Esophagus (tissue), 2 donors: ENCODE measurements around the gene NKD2. TPM values are rescaled to one million over a fixed set of nuclear protein-coding genes. Genes with fewer than 3 reads are reported as not detected.
A peak's percentile ranks its signal among the peaks of the same experiment; 100 is the strongest.

ENCODE experiments used
- H3K27ac ChIP-seq, 2 donors: one replicate each; pipeline ENCODE4 v1.5.1; 2013; ENCODE audit warnings: low read depth in 2 of 2, mild to moderate bottlenecking in 2 of 2, inconsistent platforms in 1 of 2, low read length in 1 of 2, moderate library complexity in 1 of 2
- H3K27me3 ChIP-seq, 2 donors: one replicate each; pipeline ENCODE4 v1.6.1; 2013; ENCODE audit warnings: low read length in 2 of 2, control low read depth in 1 of 2, mild to moderate bottlenecking in 1 of 2; ENCODE audit not compliant: insufficient read depth in 2 of 2, control insufficient read depth in 1 of 2
- H3K36me3 ChIP-seq, 2 donors: one replicate each; pipeline ENCODE4 v1.6.1; 2013; ENCODE audit warnings: low read length in 1 of 2; ENCODE audit not compliant: control insufficient read depth in 2 of 2, insufficient read depth in 2 of 2
- H3K4me1 ChIP-seq, 2 donors: one replicate each; pipeline ENCODE4 v1.6.1; 2013; ENCODE audit warnings: low read length in 1 of 2; ENCODE audit not compliant: control insufficient read depth in 2 of 2, insufficient read depth in 2 of 2
- H3K4me3 ChIP-seq, 2 donors: one replicate each; pipeline ENCODE4 v1.5.1; 2013; ENCODE audit warnings: low read length in 2 of 2, mild to moderate bottlenecking in 2 of 2, low read depth in 1 of 2, moderate library complexity in 1 of 2
- H3K9me3 ChIP-seq, 2 donors: one replicate each; pipeline ENCODE4 v1.6.1; 2013; ENCODE audit warnings: mild to moderate bottlenecking in 2 of 2, low read depth in 1 of 2, low read length in 1 of 2, moderate library complexity in 1 of 2; ENCODE audit not compliant: control insufficient read depth in 2 of 2, insufficient read depth in 1 of 2
- WGBS, 2 donors: extraction: QIAGEN DNeasy Blood & Tissue Kit; methylation state at CpG; one replicate each; pipeline ENCODE4 v1.1.7; 2013; 5-methylcytosine and 5-hydroxymethylcytosine counted together
- polyA plus RNA-seq, 2 donors: library from polyadenylated mRNA; stranded (reverse); fragments of 200-250 nt; gene quantifications; one replicate each; pipeline ENCODE4 v1.2.3, GENCODE V29; 2013
- donor health status: healthy with polysubstance abuse.
- donor health status: Bipolar disorder and iron deficiency.

Gene NKD2
- polyA plus RNA-seq, 2 donors, result 4.2 to 4.5 TPM

DNA sequence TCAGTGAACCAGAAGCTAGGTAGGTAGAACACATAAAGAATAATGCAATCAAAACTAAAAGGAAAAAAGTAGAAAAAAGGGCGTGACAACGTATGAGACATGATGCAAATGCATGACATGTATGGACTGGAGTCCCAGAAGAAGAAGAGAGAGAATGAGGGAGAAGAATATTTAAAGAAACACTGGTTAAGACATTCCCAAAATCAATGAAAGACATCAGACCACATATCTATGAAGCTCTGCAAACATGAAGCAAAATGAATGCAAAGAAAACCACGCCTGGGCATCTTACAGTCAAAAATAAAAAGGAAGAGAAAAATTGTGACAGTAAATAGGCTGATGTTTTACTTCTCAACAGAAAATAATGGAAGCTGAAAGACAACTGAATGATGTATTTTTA lies 23.8 kb upstream of the NKD2 start:
- WGBS, 2 donors, result 85 to 88% methylated on average over 3 of the region's 3 CpGs
- H3K27ac ChIP-seq, result no peak overlapping the region
- no peaks in the 10 kb centered on the region for H3K36me3 ChIP-seq
- peaks cover 0 to 4% of the 10 kb centered on the region in 2 donors for H3K9me3 ChIP-seq
- H3K4me3 ChIP-seq, result no peak overlapping the region
- no peaks in the 10 kb centered on the region for H3K4me1 ChIP-seq
- peaks cover 0 to 4% of the 10 kb centered on the region in 2 donors for H3K27me3 ChIP-seq

DNA sequence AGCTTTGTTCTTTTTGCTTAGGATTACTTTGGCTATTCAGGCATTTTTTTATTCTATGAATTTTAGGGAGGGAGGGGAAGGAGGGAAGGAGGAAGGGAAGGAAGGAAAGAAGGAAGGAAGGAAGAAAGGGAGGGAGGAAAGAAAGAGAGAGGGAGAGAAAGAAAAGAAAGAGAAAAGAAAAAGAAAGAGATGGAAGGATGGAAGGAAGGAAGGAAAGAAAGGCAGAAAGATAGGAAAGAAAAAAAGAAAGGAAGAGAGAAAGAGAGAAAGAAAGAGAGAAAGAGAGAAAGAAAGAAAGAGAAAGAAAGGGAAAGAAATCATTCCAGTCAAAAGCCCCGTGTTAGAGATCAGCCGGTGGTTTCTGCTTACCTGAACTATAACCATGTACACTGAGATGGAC lies 20.8 kb upstream of the NKD2 start:
- WGBS, 2 donors, result 54 to 96% methylated on average over 2 of the region's 2 CpGs

DNA sequence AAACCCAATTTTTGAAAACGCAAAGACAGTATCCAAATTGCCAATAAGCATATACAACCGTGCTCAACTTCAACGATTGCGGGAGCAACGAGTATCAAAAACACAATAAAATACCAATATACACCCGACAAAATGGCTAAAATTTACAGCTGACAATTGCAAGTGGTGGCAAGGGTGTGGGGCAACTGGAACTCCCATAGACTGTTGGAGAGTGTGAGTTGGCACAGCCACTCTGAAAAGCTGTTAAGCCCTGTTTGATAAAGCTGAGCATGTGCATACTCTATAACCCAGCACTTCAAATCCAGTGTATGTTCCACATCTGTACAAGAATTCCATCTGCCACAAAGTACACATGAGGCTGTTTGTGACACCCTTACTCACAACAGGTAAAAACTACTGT lies 20.3 kb upstream of the NKD2 start:
- 77% methylated on average over 6 of the region's 6 CpGs for WGBS, 2 donors
- no peaks in the 10 kb centered on the region for H3K27me3 ChIP-seq
- H3K4me1 ChIP-seq, result no peaks in the 10 kb centered on the region
- H3K27ac ChIP-seq, result no peak overlapping the region
- H3K36me3 ChIP-seq, result no peaks in the 10 kb centered on the region
- H3K9me3 ChIP-seq, result peaks cover 0 to 2% of the 10 kb centered on the region in 2 donors
- no peak overlapping the region for H3K4me3 ChIP-seq

More for the DNA sequence above, 20.8 kb upstream of the NKD2 start:
- no peak overlapping the region for H3K4me3 ChIP-seq
- H3K4me1 ChIP-seq, result no peaks in the 10 kb centered on the region
- peaks cover 0 to 4% of the 10 kb centered on the region in 2 donors for H3K9me3 ChIP-seq
- no peaks in the 10 kb centered on the region for H3K36me3 ChIP-seq
- no peak overlapping the region for H3K27ac ChIP-seq
- H3K27me3 ChIP-seq, result peaks cover 0 to 3% of the 10 kb centered on the region in 2 donors

DNA sequence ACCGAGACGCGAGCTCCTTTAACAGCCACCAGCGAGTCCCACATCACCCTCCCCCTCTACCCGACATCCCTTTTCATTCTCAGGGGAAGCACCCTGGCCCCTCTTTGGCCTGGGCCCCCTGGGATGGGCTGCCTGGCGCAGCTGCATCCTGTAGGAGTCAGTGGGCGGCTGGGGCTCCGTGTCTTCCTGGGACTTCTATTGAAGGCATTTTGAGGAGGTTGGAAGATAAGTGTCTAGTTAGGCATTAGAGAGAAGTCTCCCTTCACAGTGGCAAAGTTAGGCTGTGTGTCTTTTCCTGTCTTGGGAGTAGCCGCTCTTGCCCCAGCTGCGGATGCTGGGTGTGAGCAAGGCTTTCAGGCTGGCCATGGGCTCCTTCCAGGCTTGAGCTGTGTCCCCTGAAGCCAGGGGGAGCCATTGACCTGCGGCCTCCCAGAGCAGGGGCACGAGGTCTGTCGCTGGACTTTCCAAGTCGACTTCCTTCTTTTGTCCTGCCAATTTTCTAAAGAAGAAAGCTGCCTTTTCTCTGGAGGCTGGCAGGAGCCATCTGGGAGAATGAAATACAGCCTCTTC lies 18.6 kb upstream of the NKD2 start:
- Histone ChIP-seq H3K9me3 (no peaks in the 10 kb centered on the region), H3K36me3 (no peaks in the 10 kb centered on the region), H3K27me3 (no peaks in the 10 kb centered on the region), H3K4me3 (no peak overlapping the region), H3K4me1 (no peaks in the 10 kb centered on the region), H3K27ac (peak overlapping the region; percentile 15 to 37)
- WGBS, 2 donors, result 47 to 51% methylated on average over 14 of the region's 14 CpGs

DNA sequence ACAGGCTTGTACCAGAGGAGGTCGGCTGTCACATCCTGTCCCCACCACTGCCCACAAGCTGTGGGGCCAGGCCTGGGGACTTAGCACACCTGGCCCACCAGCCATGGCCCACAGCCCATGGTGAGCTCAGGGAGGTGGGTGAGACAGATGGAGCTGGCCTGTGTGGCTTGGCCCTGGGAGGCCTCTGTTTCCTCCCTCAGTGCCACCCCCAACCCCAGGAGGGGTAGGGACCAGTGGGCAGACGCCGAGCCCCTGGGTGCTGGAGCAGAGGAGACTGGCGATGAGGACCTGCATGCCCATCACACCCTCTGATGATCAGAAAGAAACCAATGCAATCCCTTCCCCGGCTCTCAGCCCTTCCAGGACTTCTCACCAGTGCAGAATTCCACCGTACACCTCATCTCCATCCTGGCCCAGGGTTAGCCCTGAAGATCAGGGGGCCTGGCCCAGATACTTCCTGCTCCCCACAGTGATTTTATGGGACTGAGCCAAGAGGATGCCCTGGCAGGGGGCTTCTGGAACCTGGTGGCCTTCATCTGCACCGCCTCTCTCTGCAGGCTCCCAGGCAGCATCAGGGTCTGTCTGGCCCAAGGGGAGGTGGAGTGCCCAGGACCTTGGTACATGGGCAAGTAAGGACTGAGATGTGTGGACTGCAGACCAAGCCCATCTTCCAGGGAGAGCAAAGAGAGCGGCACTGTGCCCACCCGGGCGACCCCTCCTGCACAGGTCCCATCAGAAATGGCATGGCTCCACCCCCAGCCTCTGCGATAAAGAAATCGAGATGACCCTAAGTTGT lies 16.9 kb upstream of the NKD2 start:
- Histone ChIP-seq H3K27me3 (no peaks in the 10 kb centered on the region), H3K27ac (peak overlapping the region in 1 of 2 donors; percentile 26), H3K4me3 (no peak overlapping the region), H3K4me1 (no peaks in the 10 kb centered on the region), H3K36me3 (no peaks in the 10 kb centered on the region), H3K9me3 (no peaks in the 10 kb centered on the region)
- 86 to 89% methylated on average over 12 of the region's 12 CpGs for WGBS, 2 donors

DNA sequence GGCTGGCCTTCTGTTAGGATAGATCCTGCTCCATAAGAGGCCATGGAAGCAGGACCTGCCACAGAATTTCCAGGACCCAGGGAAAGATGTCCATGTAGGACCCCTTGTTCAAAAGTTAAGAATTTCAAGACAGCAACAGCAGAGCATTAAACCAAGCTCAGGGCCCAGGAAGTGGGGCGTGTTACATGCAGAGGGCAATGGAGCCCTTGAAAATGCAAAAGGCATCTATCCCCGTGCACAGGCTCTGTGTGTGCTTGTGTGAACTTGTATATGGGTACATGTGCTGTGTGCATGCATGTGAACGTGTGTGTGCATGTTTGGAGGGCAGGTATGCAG lies 14.4 kb upstream of the NKD2 start:
- H3K4me3 ChIP-seq, result no peak overlapping the region
- H3K27ac ChIP-seq, result peak overlapping the region in 1 of 2 donors; percentile 31
- no peaks in the 10 kb centered on the region for H3K9me3 ChIP-seq
- no peaks in the 10 kb centered on the region for H3K27me3 ChIP-seq
- 66 to 69% methylated on average over 3 of the region's 3 CpGs for WGBS, 2 donors
- H3K4me1 ChIP-seq, result peaks cover 0 to 3% of the 10 kb centered on the region in 2 donors
- H3K36me3 ChIP-seq, result no peaks in the 10 kb centered on the region

DNA sequence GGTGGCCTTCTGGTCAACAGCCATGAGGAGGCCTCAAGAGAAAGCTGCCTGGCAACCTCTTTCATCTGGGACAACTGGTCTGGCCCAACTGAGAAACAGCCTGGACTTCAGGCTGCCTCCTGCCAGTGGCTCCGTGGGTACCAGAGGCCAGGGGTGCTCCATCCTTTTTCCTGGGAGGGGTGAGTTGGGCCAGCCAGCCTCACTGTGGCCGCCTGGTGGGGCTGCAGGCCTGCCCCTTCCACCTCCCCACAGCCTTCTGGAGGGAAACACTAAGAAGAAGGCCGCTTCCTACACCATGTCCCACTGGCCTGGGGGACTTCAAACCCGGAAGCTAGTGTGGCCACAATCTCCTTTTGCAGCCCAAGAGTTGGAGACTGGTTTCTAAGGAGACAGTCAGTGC lies 13.8 kb upstream of the NKD2 start:
- Histone ChIP-seq H3K9me3 (no peaks in the 10 kb centered on the region), H3K36me3 (no peaks in the 10 kb centered on the region), H3K4me3 (no peak overlapping the region), H3K27ac (no peak overlapping the region), H3K27me3 (no peaks in the 10 kb centered on the region), H3K4me1 (peaks cover 0 to 3% of the 10 kb centered on the region in 2 donors)
- 83 to 86% methylated on average over 4 of the region's 4 CpGs for WGBS, 2 donors

DNA sequence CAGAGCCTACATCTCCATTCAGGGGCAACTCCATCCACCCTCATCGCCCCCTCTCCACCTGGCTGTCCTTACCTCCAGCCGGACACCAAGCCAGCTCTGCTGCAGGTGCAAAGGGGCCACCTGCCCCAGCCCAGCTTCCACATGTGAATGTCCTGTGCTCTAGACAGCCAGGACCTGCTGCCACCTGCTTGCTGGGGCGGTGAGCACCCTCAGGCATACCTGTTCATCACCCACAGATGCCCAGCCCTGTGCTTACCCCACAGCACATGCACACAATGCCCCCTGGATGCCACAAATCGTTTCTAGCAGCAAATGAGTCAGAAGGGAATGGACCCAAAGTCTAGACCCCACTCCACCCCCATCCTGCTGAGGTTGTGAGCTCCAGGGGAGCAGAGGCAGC lies 13.3 kb upstream of the NKD2 start:
- Histone ChIP-seq H3K9me3 (no peaks in the 10 kb centered on the region), H3K27me3 (no peaks in the 10 kb centered on the region), H3K4me1 (peaks cover 0 to 3% of the 10 kb centered on the region in 2 donors), H3K4me3 (no peak overlapping the region), H3K27ac (no peak overlapping the region), H3K36me3 (no peaks in the 10 kb centered on the region)
- 78% methylated on average over 4 of the region's 4 CpGs for WGBS, 2 donors

DNA sequence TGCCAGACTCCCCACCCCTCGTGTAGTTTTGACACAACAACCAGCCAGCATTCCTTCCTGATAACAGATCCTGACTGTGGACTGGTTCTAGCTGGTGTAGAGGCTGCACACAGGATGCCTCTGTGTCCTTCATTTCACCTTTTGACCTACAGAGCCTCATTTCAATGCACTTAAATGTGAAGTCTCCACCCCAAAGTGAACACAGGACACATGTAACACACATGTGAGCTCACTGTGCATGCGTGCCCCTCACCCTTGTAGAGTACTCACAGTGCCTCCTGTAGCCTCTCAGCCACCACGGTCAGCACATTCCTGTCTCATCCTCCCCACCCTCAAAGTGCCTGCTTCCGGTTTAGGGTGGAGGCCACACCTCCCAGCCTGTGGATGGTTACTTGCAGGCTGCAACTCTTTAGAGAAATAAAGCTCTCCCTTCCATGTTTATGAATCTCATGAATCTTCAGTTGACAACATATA lies 11.6 kb upstream of the NKD2 start:
- H3K36me3 ChIP-seq, result no peaks in the 10 kb centered on the region
- WGBS, 2 donors, result 32% methylated on average over 4 of the region's 4 CpGs
- no peaks in the 10 kb centered on the region for H3K27me3 ChIP-seq
- H3K27ac ChIP-seq, result no peak overlapping the region
- no peak overlapping the region for H3K4me3 ChIP-seq
- no peaks in the 10 kb centered on the region for H3K9me3 ChIP-seq
- H3K4me1 ChIP-seq, result peaks cover 0 to 3% of the 10 kb centered on the region in 2 donors

DNA sequence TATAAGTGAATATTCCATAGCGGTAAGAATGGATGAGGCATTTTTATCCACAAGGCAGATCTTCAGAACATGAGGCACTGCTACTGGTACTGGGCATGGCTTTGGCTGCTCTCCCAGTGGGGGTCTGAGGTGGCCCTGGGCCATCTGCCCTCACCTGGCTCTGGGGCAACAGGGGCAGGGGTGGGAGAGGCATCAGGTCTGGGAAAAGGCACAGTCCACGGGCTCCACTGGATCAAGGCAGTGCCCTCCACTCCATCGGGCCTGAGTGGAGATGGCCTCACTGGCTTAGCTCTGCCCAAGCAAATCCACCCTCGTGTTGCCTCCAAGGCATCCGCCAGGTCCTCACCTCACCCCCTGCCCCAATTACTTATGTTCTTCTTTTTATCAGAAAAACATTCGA lies 10.9 kb upstream of the NKD2 start:
- peaks cover 0 to 3% of the 10 kb centered on the region in 2 donors for H3K4me1 ChIP-seq
- H3K36me3 ChIP-seq, result no peaks in the 10 kb centered on the region
- peak overlapping the region in 1 of 2 donors; percentile 0 for H3K27ac ChIP-seq
- H3K27me3 ChIP-seq, result no peaks in the 10 kb centered on the region
- no peaks in the 10 kb centered on the region for H3K9me3 ChIP-seq
- no peak overlapping the region for H3K4me3 ChIP-seq
- 88 to 91% methylated on average over 6 of the region's 6 CpGs for WGBS, 2 donors
